WTC11 (cell line): ENCODE data around the gene ATP2B2. TPM values are rescaled to one million over a fixed set of nuclear protein-coding genes. Genes with fewer than 3 reads are reported as not detected.

Experiments
- ATAC-seq: fragments of 200-7000 bp; cut with Tn5 transposase; 2 replicates; pipeline ENCODE4 v1.10.0; 2021; ENCODE audit warnings: mild to moderate bottlenecking, moderate library complexity
- CTCF ChIA-PET: fragments of 300-600 bp; sonication (Branson Sonifier 250); formaldehyde crosslinking; loops from one replicate; lab custom pipeline; 2021; ENCODE audit warnings: antibody characterized with exemption; lab: Charles Lee
- POLR2A ChIA-PET: fragments of 350-600 bp; sonication (Branson Sonifier 250); formaldehyde crosslinking; loops from one replicate; lab custom pipeline; 2021; ENCODE audit warnings: antibody characterized with exemption; lab: Charles Lee
- DNase-seq: peaks from one replicate; pipeline ENCODE4 v3.0.0; 2021; ENCODE audit warnings: low spot score
- H3K27ac Mint-ChIP-seq: 2 replicates; pipeline ENCODE4 v1.8.0; 2021; ENCODE audit warnings: mixed read lengths
- H3K27me3 Mint-ChIP-seq: 2 replicates; pipeline ENCODE4 v1.8.0; 2021; ENCODE audit warnings: low read depth, mild to moderate bottlenecking, moderate library complexity, mixed read lengths
- H3K36me3 Mint-ChIP-seq: 2 replicates; pipeline ENCODE4 v1.8.0; 2021; ENCODE audit warnings: mixed read lengths
- H3K4me1 Mint-ChIP-seq: 2 replicates; pipeline ENCODE4 v1.8.0; 2022; ENCODE audit warnings: mixed read lengths
- H3K4me3 Mint-ChIP-seq: 2 replicates; pipeline ENCODE4 v1.8.0; 2021; ENCODE audit warnings: mild to moderate bottlenecking, moderate library complexity, mixed read lengths
- H3K9me3 Mint-ChIP-seq: 2 replicates; pipeline ENCODE4 v1.8.0; 2021; ENCODE audit warnings: mixed read lengths
- ATF3 ChIP-seq: sonication (generic); formaldehyde crosslinking; conservative IDR thresholded peaks from 2 replicates; pipeline ENCODE4 v1.8.1; 2022; ENCODE audit warnings: mild to moderate bottlenecking, missing genetic modification reagents
- ETV6 ChIP-seq: sonication (generic); formaldehyde crosslinking; IDR thresholded peaks from 2 replicates; pipeline ENCODE4 v1.8.1; 2022; ENCODE audit warnings: mild to moderate bottlenecking, missing genetic modification reagents
- FOXK1 ChIP-seq: sonication (generic); formaldehyde crosslinking; IDR thresholded peaks from 2 replicates; pipeline ENCODE4 v1.8.0; 2022; ENCODE audit warnings: mild to moderate bottlenecking, moderate library complexity, missing genetic modification reagents
- GRHL2 ChIP-seq: fragments of 250-450 bp; sonication (Bioruptor Pico); IDR thresholded peaks from 2 replicates; pipeline ENCODE4 v1.8.0; 2022; ENCODE audit warnings: mild to moderate bottlenecking, moderate library complexity; ENCODE audit not compliant: insufficient replicate concordance, severe bottlenecking
- GTF2I ChIP-seq: fragments of 250-450 bp; sonication (Bioruptor Pico); conservative IDR thresholded peaks from 2 replicates; pipeline ENCODE4 v1.4.0; 2021; ENCODE audit warnings: mild to moderate bottlenecking
- HMGA2 ChIP-seq: fragments of 250-450 bp; sonication (Bioruptor Pico); IDR thresholded peaks from 2 replicates; pipeline ENCODE4 v1.4.0; 2021; ENCODE audit warnings: mild to moderate bottlenecking, moderate library complexity
- HMGXB4 ChIP-seq: sonication (generic); formaldehyde crosslinking; IDR thresholded peaks from 2 replicates; pipeline ENCODE4 v1.8.1; 2023; ENCODE audit warnings: mild to moderate bottlenecking, moderate library complexity, missing genetic modification reagents
- JAZF1 ChIP-seq: fragments of 250-450 bp; sonication (Bioruptor Pico); IDR thresholded peaks from 2 replicates; pipeline ENCODE4 v1.9.0; 2021; ENCODE audit warnings: moderate library complexity, mild to moderate bottlenecking, inconsistent platforms
- NFYB ChIP-seq: sonication (generic); formaldehyde crosslinking; conservative IDR thresholded peaks from 2 replicates; pipeline ENCODE4 v1.8.0; 2022; ENCODE audit warnings: low read depth, missing genetic modification reagents
- SP1 ChIP-seq: sonication (generic); formaldehyde crosslinking; conservative IDR thresholded peaks from 2 replicates; pipeline ENCODE4 v1.8.1; 2022; ENCODE audit warnings: missing genetic modification reagents
- ZNF219 ChIP-seq: sonication (generic); formaldehyde crosslinking; IDR thresholded peaks from 2 replicates; pipeline ENCODE4 v1.8.0; 2023; ENCODE audit warnings: missing genetic modification reagents, mild to moderate bottlenecking, borderline replicate concordance
- ZNF263 ChIP-seq: sonication (generic); formaldehyde crosslinking; IDR thresholded peaks from 2 replicates; pipeline ENCODE4 v1.8.1; 2022; ENCODE audit warnings: low read depth, mild to moderate bottlenecking, moderate library complexity, missing genetic modification reagents
- ZNF281 ChIP-seq: sonication (generic); formaldehyde crosslinking; IDR thresholded peaks from 2 replicates; pipeline ENCODE4 v1.8.0; 2023; ENCODE audit warnings: mild to moderate bottlenecking, missing genetic modification reagents
- ZNF396 ChIP-seq: fragments of 250-450 bp; sonication (Bioruptor Pico); IDR thresholded peaks from 2 replicates; pipeline ENCODE4 v1.8.0; 2021; ENCODE audit warnings: mild to moderate bottlenecking, moderate library complexity, borderline replicate concordance
- ZNF512 ChIP-seq: sonication (generic); formaldehyde crosslinking; IDR thresholded peaks from 2 replicates; pipeline ENCODE4 v1.8.1; 2022; ENCODE audit warnings: missing genetic modification reagents, borderline replicate concordance
- total RNA-seq: library from RNA; stranded (reverse); gene quantifications from 3 replicates; pipeline ENCODE4 v1.2.3, GENCODE V29; 2021
- TF ChIP-seq, protein P1 (sequence below): sonication (generic); formaldehyde crosslinking; IDR thresholded peaks from 2 replicates; pipeline ENCODE4 v1.8.1; 2023; ENCODE audit warnings: mild to moderate bottlenecking, missing genetic modification reagents, moderate library complexity
- TF ChIP-seq, protein P2 (sequence below): sonication (generic); formaldehyde crosslinking; IDR thresholded peaks from 2 replicates; pipeline ENCODE4 v1.8.1; 2022; ENCODE audit warnings: low read depth, missing genetic modification reagents, borderline replicate concordance
- TF ChIP-seq, protein P3 (sequence below): fragments of 250-450 bp; sonication (Bioruptor Pico); IDR thresholded peaks from 2 replicates; pipeline ENCODE4 v1.8.0; 2021; ENCODE audit warnings: mild to moderate bottlenecking

ATP2B2 gene
- total RNA-seq, 1 experiment from 2014 or later = 0.48 TPM

- TF ChIP-seq ATF3 (CRISPR knock-in tag) (no peak), ZNF263 (CRISPR knock-in tag) (no peak), ZNF512 (CRISPR knock-in tag) (no peak)
- TF ChIP-seq, protein P1, sequence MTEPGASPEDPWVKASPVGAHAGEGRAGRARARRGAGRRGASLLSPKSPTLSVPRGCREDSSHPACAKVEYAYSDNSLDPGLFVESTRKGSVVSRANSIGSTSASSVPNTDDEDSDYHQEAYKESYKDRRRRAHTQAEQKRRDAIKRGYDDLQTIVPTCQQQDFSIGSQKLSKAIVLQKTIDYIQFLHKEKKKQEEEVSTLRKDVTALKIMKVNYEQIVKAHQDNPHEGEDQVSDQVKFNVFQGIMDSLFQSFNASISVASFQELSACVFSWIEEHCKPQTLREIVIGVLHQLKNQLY (CRISPR knock-in tag) = no peak
- TF ChIP-seq, protein P2, sequence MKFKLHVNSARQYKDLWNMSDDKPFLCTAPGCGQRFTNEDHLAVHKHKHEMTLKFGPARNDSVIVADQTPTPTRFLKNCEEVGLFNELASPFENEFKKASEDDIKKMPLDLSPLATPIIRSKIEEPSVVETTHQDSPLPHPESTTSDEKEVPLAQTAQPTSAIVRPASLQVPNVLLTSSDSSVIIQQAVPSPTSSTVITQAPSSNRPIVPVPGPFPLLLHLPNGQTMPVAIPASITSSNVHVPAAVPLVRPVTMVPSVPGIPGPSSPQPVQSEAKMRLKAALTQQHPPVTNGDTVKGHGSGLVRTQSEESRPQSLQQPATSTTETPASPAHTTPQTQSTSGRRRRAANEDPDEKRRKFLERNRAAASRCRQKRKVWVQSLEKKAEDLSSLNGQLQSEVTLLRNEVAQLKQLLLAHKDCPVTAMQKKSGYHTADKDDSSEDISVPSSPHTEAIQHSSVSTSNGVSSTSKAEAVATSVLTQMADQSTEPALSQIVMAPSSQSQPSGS (CRISPR knock-in tag) = no peak
- CTCF ChIA-PET = no interaction called here
- POLR2A ChIA-PET = interaction anchor here (0.6 kb wide), 1 partner anchor 238 kb away, joined by 3 read pairs; no protein-coding TSS in a partner anchor
- Mint-ChIP-seq H3K9me3 (no peaks in the 10 kb centered on the region), H3K36me3 (peaks cover 81% of the 10 kb centered on the region), H3K4me1 (no peaks in the 10 kb centered on the region), H3K4me3 (no peak overlapping the region), H3K27ac (no peak overlapping the region), H3K27me3 (no peaks in the 10 kb centered on the region)
- ATAC-seq = no peak
- DNase-seq = no peak
These were observed 192.5 kb downstream of the ATP2B2 start for GRCh38 chr3:10312861-10313260.

DNA sequence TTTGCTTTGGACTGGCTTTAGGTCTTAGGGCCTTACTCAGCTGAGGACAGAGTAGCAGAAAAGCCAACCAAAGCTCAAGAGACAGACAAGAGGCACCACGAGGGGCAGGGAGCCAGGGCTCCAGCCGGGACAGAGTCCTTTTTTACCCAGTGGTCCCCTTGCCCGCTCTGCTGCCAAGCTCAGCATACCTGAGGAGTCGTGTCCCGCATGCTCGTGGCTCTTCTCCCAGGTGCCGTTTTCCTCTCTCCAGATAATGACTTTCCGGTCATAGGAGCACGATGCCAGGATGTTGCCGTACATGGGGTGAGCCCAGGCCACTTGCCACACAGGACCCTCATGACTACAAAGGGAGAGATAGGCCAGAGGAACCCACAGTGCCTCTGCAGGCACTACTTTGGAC lies 193.0 kb downstream of the ATP2B2 start:
- ChIA-PET CTCF (no interaction called here), POLR2A (no interaction called here)
- Mint-ChIP-seq H3K36me3 (peaks cover 81% of the 10 kb centered on the region), H3K4me1 (no peaks in the 10 kb centered on the region), H3K4me3 (no peak overlapping the region), H3K27me3 (no peaks in the 10 kb centered on the region), H3K9me3 (no peaks in the 10 kb centered on the region), H3K27ac (no peak overlapping the region)
- TF ChIP-seq ZNF396 = no peak
- TF ChIP-seq ZNF219 (CRISPR knock-in tag) = no peak
- TF ChIP-seq GRHL2 (CRISPR knock-in tag) = no peak
- TF ChIP-seq NFYB (CRISPR knock-in tag) = no peak
- TF ChIP-seq FOXK1 (CRISPR knock-in tag) = no peak
- TF ChIP-seq, protein P2 (CRISPR knock-in tag) = no peak
- no peak for TF ChIP-seq HMGA2 (CRISPR knock-in tag)
- no peak for TF ChIP-seq ETV6 (CRISPR knock-in tag)
- no peak for TF ChIP-seq SP1
- no peak for TF ChIP-seq GTF2I (CRISPR knock-in tag)
- TF ChIP-seq ZNF281 (CRISPR knock-in tag) = no peak
- TF ChIP-seq JAZF1 (CRISPR knock-in tag) = no peak
- TF ChIP-seq, protein P3, sequence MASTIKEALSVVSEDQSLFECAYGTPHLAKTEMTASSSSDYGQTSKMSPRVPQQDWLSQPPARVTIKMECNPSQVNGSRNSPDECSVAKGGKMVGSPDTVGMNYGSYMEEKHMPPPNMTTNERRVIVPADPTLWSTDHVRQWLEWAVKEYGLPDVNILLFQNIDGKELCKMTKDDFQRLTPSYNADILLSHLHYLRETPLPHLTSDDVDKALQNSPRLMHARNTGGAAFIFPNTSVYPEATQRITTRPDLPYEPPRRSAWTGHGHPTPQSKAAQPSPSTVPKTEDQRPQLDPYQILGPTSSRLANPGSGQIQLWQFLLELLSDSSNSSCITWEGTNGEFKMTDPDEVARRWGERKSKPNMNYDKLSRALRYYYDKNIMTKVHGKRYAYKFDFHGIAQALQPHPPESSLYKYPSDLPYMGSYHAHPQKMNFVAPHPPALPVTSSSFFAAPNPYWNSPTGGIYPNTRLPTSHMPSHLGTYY (CRISPR knock-in tag) = no peak
- no peak for TF ChIP-seq HMGXB4
- DNase-seq (no peak), ATAC-seq (no peak)
